ENCODE measurements around the gene TXNL4B. TPM values are rescaled to one million over a fixed set of nuclear protein-coding genes. Genes with fewer than 3 reads are reported as not detected.
A peak's percentile ranks its signal among the peaks of the same experiment; 100 is the strongest.

Gene TXNL4B
- total RNA-seq, 1 donor from 2014 or later, result 11.8 TPM

GRCh38 chr16:72123426-72123825 lies 30.0 kb upstream of the TXNL4B start:
- Mint-ChIP-seq H3K9me3 (no peaks in the 10 kb centered on the region), H3K27me3 (ENCODE audit: low read depth) (no peaks in the 10 kb centered on the region), H3K4me3 (no peak overlapping the region), H3K27ac (ENCODE audit: unreplicated experiment) (no peak overlapping the region), H3K4me1 (peaks cover 26% of the 10 kb centered on the region), H3K36me3 (ENCODE audit: low read depth) (no peaks in the 10 kb centered on the region)
- TF ChIP-seq CTCF (conservative IDR thresholded peaks at IDR 0.05), result no peak
- DNase-seq (ENCODE audit: low read depth, low spot score), result no peak

GRCh38 chr16:72122916-72123315 lies 29.5 kb upstream of the TXNL4B start:
- Mint-ChIP-seq H3K27me3 (ENCODE audit: low read depth) (no peaks in the 10 kb centered on the region), H3K36me3 (ENCODE audit: low read depth) (no peaks in the 10 kb centered on the region), H3K9me3 (no peaks in the 10 kb centered on the region), H3K27ac (ENCODE audit: unreplicated experiment) (no peak overlapping the region), H3K4me3 (no peak overlapping the region), H3K4me1 (peaks cover 26% of the 10 kb centered on the region)
- DNase-seq (ENCODE audit: low read depth, low spot score), result no peak
- TF ChIP-seq CTCF (conservative IDR thresholded peaks at IDR 0.05), result no peak

GRCh38 chr16:72122308-72122707 lies 28.9 kb upstream of the TXNL4B start:
- TF ChIP-seq CTCF (conservative IDR thresholded peaks at IDR 0.05), result no peak
- no peaks in the 10 kb centered on the region for H3K9me3 Mint-ChIP-seq
- H3K36me3 Mint-ChIP-seq (ENCODE audit: low read depth), result no peaks in the 10 kb centered on the region

GRCh38 chr16:72120026-72120425 lies 26.6 kb upstream of the TXNL4B start:
- Mint-ChIP-seq H3K36me3 (ENCODE audit: low read depth) (peaks cover 10% of the 10 kb centered on the region), H3K27ac (ENCODE audit: unreplicated experiment) (peak overlapping the region; percentile 50), H3K4me3 (no peak overlapping the region), H3K9me3 (no peaks in the 10 kb centered on the region), H3K27me3 (ENCODE audit: low read depth) (no peaks in the 10 kb centered on the region), H3K4me1 (peaks cover 9% of the 10 kb centered on the region)
- DNase-seq (ENCODE audit: low read depth, low spot score), result no peak
- no peak for TF ChIP-seq CTCF (conservative IDR thresholded peaks at IDR 0.05)

More at GRCh38 chr16:72122308-72122707, 28.9 kb upstream of the TXNL4B start:
- H3K4me1 Mint-ChIP-seq, result peaks cover 26% of the 10 kb centered on the region
- H3K4me3 Mint-ChIP-seq, result no peak overlapping the region
- no peaks in the 10 kb centered on the region for H3K27me3 Mint-ChIP-seq (ENCODE audit: low read depth)
- H3K27ac Mint-ChIP-seq (ENCODE audit: unreplicated experiment), result no peak overlapping the region
- DNase-seq (ENCODE audit: low read depth, low spot score), result no peak

GRCh38 chr16:72113616-72113945 lies 20.2 kb upstream of the TXNL4B start:
- no peaks in the 10 kb centered on the region for H3K4me1 Mint-ChIP-seq
- TF ChIP-seq CTCF (conservative IDR thresholded peaks at IDR 0.05), result no peak
- no peak overlapping the region for H3K27ac Mint-ChIP-seq (ENCODE audit: unreplicated experiment)
- H3K36me3 Mint-ChIP-seq (ENCODE audit: low read depth), result peaks cover 20% of the 10 kb centered on the region
- no peaks in the 10 kb centered on the region for H3K9me3 Mint-ChIP-seq
- no peaks in the 10 kb centered on the region for H3K27me3 Mint-ChIP-seq (ENCODE audit: low read depth)
- DNase-seq (ENCODE audit: low read depth, low spot score), result no peak
- no peak overlapping the region for H3K4me3 Mint-ChIP-seq
